Stimulated activated CD4-positive, alpha-beta T cell treated with anti-CD3 and anti-CD28 coated beads, Interleukin-4, amount 100 ng/mL, for 4 hours (primary cell): ENCODE measurements around the gene CYTH1.
A peak's percentile ranks its signal among the peaks of the same experiment; 100 is the strongest.
"Not testable (repeated sequence)": the region's sequence is repeated elsewhere in the genome, so short reads cannot be mapped to it uniquely, and the experiment has no call there.

Experiments used
- DNase-seq, 2 experiments: peaks; one replicate each; pipeline ENCODE4 v3.0.0-alpha.2; 2020

The CYTH1 gene

GRCh38 chr17:78753316-78754250 is 28.5 kb downstream of the CYTH1 start:
- DNase-seq, result no peak

GRCh38 chr17:78751447-78752161 is 30.5 kb downstream of the CYTH1 start:
- no peak for DNase-seq

- not testable (repeated sequence) for DNase-seq
Observed at GRCh38 chr17:78751000-78751399, 31.1 kb downstream of the CYTH1 start.

GRCh38 chr17:78748730-78749317 is 33.2 kb downstream of the CYTH1 start:
- DNase-seq, result peak; percentile 44 to 74

GRCh38 chr17:78748048-78748729 is 33.9 kb downstream of the CYTH1 start:
- DNase-seq, result no peak

GRCh38 chr17:78747488-78747887 is 34.6 kb downstream of the CYTH1 start:
- no peak for DNase-seq

- no peak for DNase-seq
Observed at GRCh38 chr17:78746949-78747269, 35.2 kb downstream of the CYTH1 start.

GRCh38 chr17:78746263-78746948 is 35.7 kb downstream of the CYTH1 start:
- DNase-seq, result no peak

GRCh38 chr17:78745407-78746088 is 36.5 kb downstream of the CYTH1 start:
- no peak for DNase-seq

- DNase-seq, result no peak
Observed at GRCh38 chr17:78742901-78743300, 39.2 kb downstream of the CYTH1 start.

- DNase-seq, result no peak
Observed at GRCh38 chr17:78741644-78742284, 40.3 kb downstream of the CYTH1 start.

GRCh38 chr17:78739331-78739931 is 42.6 kb downstream of the CYTH1 start:
- DNase-seq, result no peak

- DNase-seq, result no peak
Observed at GRCh38 chr17:78738698-78739097, 43.4 kb downstream of the CYTH1 start.

GRCh38 chr17:78738278-78738677 is 43.8 kb downstream of the CYTH1 start:
- DNase-seq, result no peak

GRCh38 chr17:78737332-78737731 is 44.7 kb downstream of the CYTH1 start:
- DNase-seq, result no peak

GRCh38 chr17:78736526-78737079 is 45.5 kb downstream of the CYTH1 start:
- DNase-seq, result peak; percentile 38 to 50

GRCh38 chr17:78735832-78736525 is 46.1 kb downstream of the CYTH1 start:
- no peak for DNase-seq

GRCh38 chr17:78734793-78735641 is 47.1 kb downstream of the CYTH1 start:
- no peak for DNase-seq

GRCh38 chr17:78732354-78732753 is 49.7 kb downstream of the CYTH1 start:
- DNase-seq, result no peak
